ENCODE data around the gene CST9.
"Not testable (repeated sequence)": the region's sequence is repeated elsewhere in the genome, so short reads cannot be mapped to it uniquely, and the experiment has no call there.

Gene CST9

GRCh38 chr20:23586735-23587525 is 18.8 kb downstream of the CST9 start:
- no peak for DNase-seq

- DNase-seq: no peak
Measured at GRCh38 chr20:23585808-23586734, 19.6 kb downstream of the CST9 start.

GRCh38 chr20:23585449-23585807 is 20.3 kb downstream of the CST9 start:
- no peak for DNase-seq

- no peak for DNase-seq
Measured at GRCh38 chr20:23584434-23585199, 21.1 kb downstream of the CST9 start.

- DNase-seq: peak; percentile 10
Measured at GRCh38 chr20:23583526-23583925, 22.2 kb downstream of the CST9 start.

- no peak for DNase-seq
Measured at GRCh38 chr20:23582293-23582692, 23.4 kb downstream of the CST9 start.

GRCh38 chr20:23581833-23582232 is 23.9 kb downstream of the CST9 start:
- not testable (repeated sequence) for DNase-seq

- DNase-seq: no peak
Measured at GRCh38 chr20:23574977-23575376, 30.7 kb downstream of the CST9 start.

GRCh38 chr20:23570178-23570760 is 35.4 kb downstream of the CST9 start:
- no peak for DNase-seq

- DNase-seq: no peak
Measured at GRCh38 chr20:23569570-23569969, 36.1 kb downstream of the CST9 start.

GRCh38 chr20:23568971-23569330 is 36.8 kb downstream of the CST9 start:
- no peak for DNase-seq

GRCh38 chr20:23568320-23568970 is 37.3 kb downstream of the CST9 start, which contains the start of gene CST9L:
Gene CST9L (minus strand): TSS chr20:23568484. CDS start chr20:23568450, 34 bp downstream.
- no peak for DNase-seq

- DNase-seq: no peak
Measured at GRCh38 chr20:23566199-23566932, 39.4 kb downstream of the CST9 start.

GRCh38 chr20:23565503-23566045 is 40.1 kb downstream of the CST9 start:
- no peak for DNase-seq

- no peak for DNase-seq
Measured at GRCh38 chr20:23564927-23565326, 40.8 kb downstream of the CST9 start.

GRCh38 chr20:23562721-23563342 is 42.9 kb downstream of the CST9 start:
- no peak for DNase-seq

- DNase-seq: no peak
Measured at GRCh38 chr20:23554401-23554800, 51.3 kb downstream of the CST9 start.
